Measurements from ENCODE around the gene CES4A.
"Not testable (repeated sequence)": the region's sequence is repeated elsewhere in the genome, so short reads cannot be mapped to it uniquely, and the experiment has no call there.

The CES4A gene

DNA sequence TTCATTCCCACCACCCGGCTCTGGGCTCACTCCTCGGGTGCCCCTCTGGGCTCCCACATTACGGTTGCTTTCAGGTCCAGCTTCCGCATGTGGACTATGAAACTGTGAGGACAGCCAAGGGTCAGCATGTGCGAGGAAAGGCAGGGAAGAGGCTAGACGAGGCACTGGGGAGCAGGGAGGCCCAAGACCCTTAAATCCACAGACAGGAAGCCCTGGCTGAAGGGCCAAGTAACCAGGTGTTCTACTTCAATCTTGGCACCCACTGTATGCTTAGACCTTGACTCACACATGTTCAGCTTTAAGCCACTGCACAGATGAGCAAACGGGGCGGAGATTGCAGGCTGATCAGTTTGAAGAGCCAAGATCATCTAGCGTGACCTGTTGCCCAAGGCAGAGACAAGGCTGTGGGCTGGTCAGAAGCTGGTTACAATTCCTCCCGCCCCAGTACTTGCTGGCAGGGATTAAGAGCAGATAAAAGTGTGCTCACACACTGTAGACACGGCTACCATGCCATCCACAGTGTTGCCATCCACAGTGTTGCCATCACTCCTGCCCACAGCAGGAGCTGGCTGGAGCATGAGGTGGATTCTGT is at the start of gene CES4A:
Gene CES4A, plus strand, starts transcription at position 393 of the 592 bp plus-strand sequence. Its CDS starts 184 bp downstream, at position 577.
- DNase-seq (ENCODE audit: low read depth in 2 of 2) = no peak

DNA sequence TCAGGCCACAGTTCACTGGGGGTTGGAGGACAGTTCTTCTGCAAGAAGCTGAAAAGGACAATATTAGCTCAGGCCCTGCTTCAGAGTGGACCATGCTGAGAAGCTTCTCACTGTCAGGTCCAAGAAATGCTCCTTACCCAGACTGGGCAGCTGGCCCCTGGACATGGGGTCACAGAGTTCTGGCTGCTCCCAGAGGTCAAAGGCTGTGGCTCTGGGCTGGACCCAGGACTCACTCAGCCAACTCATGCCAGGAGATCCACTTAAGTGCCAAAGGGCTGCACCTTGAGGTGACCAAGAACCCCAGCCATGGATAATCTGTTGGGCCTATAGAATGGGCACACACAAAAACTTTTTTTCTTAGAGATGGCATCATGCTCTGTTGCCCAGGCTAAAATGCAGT is 49.0 kb upstream of the CES4A start:
- DNase-seq (ENCODE audit: low read depth in 2 of 2) = no peak

DNA sequence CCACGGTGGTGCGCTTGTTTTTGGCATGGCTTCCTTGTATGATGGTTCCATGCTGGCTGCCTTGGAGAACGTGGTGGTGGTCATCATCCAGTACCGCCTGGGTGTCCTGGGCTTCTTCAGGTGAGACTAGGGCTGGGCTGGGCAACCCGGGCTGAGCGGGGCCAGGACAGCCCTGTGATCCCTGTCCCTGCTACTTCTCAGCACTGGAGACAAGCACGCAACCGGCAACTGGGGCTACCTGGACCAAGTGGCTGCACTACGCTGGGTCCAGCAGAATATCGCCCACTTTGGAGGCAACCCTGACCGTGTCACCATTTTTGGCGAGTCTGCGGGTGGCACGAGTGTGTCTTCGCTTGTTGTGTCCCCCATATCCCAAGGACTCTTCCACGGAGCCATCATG is 48.2 kb upstream of the CES4A start:
- no peak for DNase-seq (ENCODE audit: low read depth in 2 of 2)

DNA sequence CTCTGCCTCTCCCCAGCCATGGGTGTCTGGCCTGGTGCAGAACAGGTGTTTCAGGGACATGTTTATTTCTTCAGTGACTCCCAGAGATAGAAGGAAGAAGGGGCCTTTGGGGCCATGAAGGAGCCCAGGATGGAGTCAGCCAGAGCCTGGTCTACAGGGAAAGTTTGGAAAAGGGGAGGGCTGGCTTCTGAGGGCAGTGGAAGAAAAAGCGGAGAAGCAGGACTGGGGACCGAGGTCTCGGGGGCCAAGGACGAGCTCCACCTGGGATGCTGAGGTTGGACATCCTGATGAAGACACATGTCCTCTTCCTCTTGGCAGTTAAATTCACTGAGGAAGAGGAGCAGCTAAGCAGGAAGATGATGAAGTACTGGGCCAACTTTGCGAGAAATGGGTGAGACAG is 45.4 kb upstream of the CES4A start:
- no peak for DNase-seq (ENCODE audit: low read depth in 2 of 2)

DNA sequence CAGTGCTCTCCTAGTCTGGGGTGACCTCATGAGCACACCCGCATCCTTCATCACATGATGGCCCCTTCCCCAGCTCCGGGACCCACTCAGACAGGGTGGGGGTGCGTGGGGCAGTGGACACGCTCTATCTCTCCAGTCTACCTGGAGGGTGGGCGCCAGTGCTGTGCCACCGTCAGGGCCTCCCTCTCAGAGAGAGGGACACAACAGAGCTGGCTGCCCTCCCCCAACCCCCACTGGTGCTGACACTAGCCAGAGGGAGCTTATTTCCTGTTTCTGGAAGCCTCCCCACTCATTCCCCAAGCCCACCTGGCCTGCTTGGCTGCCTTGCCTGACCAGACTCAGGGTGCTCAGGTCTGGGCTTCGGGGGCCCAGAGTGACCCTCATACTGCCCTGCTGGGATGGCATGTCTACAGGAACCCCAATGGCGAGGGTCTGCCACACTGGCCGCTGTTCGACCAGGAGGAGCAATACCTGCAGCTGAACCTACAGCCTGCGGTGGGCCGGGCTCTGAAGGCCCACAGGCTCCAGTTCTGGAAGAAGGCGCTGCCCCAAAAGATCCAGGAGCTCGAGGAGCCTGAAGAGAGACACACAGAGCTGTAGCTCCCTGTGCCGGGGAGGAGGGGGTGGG is 44.8 kb upstream of the CES4A start:
- no peak for DNase-seq (ENCODE audit: low read depth in 2 of 2)

DNA sequence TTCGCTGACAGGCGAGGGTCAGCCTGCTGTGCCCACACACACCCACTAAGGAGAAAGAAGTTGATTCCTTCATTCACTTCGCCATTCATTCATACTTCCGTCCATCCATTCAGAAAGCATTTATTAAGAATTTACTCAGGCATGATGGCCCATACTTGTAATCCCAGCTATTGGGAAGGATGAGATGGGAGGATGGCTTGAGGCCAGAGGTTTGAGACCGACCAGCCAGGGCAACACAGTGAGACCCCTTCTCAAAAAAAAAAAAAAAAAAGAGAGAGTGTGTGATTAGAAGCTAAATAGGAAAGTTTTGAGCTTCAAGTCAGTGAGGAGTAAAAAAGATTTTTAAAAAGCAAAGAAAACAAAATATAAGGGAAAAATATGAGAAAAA is 44.3 kb upstream of the CES4A start:
- no peak for DNase-seq (ENCODE audit: low read depth in 2 of 2)

DNA sequence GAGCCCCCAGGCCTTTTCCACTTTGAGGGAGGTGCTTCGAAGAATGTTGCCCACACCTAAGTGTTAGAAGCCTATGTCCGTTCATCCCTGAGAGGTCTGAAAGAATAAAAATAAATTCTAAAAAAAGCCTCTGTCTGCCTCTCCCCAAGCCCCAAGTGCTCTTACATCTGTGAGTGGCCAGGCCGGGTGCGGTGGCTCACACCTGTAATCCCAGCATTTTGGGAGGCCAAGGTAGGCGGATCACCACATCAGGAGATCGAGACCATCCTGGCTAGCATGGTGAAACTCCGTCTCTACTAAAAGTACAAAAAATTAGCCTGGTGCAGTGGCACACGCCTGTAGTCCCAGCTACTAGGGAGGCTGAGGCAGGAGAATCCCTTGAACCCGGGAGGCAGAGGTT is 43.4 kb upstream of the CES4A start:
- not testable (repeated sequence) for DNase-seq (ENCODE audit: low read depth in 2 of 2)

DNA sequence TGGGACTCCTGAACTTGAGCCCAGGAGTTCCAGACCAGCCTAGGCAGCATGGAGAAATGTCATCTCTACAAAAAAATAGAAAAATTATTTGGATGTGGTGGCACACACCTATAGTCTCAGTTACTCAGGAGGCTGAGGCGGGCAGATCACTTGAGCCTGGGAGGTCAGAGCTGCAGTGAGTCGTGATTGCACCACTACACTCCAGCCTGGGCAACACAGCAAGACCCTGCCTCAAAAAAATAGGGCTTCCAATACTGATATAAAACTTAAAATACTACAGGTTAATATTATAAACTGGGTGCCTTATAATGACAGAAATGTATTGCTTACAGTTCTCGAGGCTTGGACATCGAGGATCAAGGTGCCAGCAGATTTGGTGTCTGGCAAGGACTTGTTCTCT is 42.5 kb upstream of the CES4A start:
- DNase-seq (ENCODE audit: low read depth in 2 of 2) = no peak

DNA sequence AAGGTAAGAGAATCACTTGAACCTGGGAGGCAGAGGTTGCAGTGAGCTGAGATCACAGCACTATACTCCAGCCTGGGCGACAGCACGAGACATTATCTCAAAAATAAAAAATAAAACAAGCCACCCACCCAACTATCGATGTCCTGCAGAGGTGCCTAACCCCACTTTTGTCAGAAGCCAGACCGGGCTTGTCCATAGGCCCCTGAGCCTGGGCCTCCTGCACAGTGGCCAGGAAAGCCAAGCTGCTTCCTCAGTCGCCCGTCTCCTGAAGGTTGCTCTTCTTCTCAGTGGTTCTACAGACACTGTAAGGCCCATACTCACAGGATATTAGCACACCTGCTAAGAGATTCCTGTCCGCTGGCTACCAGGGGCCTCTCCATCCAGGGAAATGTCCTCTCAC is 41.8 kb upstream of the CES4A start:
- no peak for DNase-seq (ENCODE audit: low read depth in 2 of 2)

DNA sequence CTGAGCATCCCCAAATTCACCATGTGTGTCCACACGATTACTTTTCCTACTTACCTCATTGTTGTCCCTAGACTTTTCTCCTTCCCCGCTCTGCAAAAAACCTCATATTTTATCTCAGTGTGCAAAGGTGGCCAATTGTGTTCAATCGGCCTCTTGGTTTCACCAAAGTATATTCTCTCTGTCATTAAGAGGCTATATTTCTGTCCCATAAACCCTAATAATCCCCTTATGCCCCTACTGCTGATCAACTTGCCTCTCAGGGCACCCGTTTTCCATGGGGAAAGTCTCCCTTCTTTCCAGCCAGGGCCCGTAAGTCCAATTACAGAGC is 41.5 kb upstream of the CES4A start:
- DNase-seq (ENCODE audit: low read depth in 2 of 2) = no peak

DNA sequence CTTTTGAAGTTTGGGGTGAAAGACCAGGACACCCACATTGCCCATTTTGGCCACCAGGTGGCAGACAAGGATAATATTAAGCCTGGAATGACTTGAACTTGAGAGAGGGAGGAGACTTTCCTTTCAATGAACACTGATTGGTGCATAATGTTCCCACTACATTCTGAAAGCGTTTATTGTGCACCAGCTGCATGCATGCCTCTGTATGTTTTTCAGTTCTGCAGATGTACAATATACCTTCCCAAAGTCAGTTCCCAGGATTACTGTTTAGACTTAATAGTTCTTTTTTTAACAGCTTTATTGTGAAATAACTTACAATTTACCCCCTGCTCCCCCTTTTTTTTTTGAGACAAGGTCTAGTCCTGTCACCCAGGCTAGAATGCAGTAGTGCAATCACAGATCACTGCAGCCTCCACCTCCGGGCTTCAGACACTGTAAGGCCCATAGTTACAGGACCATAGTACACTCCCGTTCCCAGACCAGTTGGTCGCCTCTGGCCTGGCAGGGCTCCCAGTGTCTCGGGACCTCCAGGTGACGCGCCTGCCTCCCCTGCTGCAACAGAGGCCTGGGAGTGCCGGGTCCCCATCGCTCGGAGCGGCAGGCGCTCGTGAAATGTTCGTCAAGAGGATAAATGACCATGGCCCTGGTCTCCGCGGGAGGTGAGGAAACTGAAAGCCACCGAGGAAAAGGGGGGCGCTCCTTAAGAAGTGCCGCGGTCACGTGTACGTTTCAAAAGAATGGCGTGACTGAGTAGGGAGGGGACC is 40.9 kb upstream of the CES4A start:
- DNase-seq (ENCODE audit: low read depth in 2 of 2) = peak; percentile 62 to 65

DNA sequence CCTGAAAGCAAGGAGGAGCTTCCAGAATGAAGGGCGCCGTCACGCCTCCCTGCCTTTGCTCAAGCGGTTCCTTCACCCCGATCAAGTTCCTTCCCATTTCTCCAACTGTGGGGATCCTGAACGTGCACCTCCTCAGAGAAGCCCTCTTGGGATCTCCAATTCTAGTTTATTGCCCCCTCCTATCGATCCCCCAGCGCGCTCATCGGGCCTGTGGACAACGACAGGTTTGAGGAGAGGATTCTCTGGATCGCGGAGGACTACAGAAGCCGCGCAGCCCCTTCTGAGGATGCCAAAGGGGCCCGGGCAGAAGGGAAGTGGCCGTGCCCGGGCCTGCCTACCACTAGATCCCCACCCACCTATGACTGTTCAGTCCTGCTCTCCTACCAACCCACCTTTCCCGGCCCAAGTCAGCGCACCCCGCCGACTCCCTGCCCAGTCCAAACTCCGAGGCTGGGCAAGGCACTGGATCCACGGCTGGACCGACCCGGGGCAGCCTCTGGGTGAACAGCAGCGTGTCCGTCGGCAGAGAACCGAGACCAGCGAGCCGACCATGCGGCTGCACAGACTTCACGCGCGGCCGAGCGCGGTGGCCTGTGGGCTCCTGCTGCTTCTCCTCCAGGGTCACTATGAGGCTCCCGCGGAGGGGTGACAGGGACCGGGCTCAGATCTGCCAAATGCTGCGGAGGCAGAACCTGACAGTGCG is 40.1 kb upstream of the CES4A start:
- no peak for DNase-seq (ENCODE audit: low read depth in 2 of 2)

DNA sequence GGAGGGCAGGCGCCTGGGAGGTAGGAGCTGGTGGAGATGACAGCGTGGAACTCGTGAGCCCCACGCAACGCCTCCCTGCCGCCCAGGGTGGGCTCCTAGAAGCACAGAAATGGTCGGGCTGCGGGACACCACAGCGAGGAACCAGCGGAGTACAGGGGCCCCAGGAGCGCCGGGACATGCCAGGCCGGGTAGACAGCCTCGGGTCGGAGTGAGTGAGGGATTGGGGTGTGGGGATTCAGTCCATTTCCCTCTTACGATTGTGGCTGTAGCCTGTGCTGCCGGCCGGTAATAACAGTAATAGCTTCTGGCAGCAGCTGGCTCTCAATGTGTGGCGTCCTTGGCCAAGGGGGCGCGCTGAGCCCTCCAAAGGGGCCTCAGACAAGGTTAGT is 39.6 kb upstream of the CES4A start:
- no peak for DNase-seq (ENCODE audit: low read depth in 2 of 2)

DNA sequence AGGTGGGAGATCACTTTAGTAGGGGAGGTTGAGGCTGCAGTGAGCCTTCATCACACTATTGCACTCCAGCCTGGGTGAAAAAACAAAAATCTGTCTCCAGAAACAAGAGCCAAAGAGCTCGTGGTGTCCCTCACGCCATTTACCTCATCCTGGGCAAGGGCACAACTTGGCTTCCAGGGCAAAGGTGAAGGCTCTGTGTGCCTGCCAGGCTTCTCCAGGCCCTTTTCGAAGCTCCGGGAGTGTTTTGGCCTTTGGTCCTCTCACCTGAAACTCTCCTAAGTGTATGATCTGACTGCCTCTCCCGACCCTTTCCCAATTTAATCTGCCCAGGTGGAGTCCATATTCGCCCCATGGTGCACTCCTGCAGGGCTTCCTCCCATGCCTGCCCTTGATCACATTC is 38.9 kb upstream of the CES4A start:
- no peak for DNase-seq (ENCODE audit: low read depth in 2 of 2)

DNA sequence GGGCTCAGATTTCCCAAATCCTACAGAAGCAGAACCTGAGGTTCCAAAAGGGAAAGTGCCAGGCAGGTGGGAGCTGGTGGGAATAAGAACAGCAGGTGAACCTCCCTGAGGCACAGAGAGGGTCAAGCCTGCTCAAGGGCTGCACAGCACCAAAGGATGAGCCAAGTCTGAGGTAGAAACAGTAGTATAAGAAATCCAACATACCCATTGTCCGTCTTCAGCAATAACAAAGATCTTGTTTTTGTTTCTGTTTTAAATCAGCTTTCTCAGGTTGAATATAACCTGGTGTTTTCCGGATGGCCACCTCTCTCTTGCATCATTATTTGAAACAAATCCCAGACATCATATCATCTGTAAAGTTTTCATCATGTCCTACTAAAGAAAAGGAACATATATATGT is 38.0 kb upstream of the CES4A start:
- DNase-seq (ENCODE audit: low read depth in 2 of 2) = no peak

DNA sequence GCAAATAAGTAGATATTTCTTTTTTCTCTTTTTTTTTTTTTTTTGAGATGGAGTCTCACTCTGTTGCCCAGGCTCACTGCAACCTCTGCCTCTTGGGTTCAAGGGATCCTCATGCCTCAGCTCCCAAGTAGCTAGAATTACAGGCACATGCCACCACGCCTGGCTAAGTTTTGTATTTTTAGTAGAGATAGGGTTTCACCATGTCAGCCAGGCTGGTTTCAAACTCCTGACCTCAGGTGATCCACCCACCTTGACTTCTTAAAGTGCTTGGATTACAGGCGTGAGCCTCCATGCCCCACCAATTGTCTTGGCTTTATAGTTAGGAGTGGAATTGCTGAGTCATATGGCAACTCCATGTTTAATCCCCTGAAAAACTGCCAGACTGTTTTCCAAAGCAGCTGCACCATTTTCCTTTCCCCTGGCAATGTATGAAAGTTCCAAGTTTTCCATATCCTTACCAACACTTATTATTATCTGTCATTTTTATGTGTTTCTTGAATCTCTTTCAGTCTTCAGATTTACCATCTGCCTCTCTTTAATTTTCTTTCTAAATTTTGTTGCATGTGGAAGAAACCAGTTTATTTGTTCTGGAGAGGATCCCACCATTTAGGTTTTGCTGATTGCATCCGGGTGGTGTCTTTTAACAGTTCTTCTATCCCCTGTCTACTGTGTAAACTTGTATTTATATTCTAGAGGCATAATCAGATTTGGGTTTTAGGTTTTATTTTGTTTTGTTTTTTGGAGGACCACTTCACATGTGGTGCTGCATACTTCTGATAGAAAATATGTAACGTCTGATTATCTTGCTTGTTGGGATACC is 37.2 kb upstream of the CES4A start:
- no peak for DNase-seq (ENCODE audit: low read depth in 2 of 2)

DNA sequence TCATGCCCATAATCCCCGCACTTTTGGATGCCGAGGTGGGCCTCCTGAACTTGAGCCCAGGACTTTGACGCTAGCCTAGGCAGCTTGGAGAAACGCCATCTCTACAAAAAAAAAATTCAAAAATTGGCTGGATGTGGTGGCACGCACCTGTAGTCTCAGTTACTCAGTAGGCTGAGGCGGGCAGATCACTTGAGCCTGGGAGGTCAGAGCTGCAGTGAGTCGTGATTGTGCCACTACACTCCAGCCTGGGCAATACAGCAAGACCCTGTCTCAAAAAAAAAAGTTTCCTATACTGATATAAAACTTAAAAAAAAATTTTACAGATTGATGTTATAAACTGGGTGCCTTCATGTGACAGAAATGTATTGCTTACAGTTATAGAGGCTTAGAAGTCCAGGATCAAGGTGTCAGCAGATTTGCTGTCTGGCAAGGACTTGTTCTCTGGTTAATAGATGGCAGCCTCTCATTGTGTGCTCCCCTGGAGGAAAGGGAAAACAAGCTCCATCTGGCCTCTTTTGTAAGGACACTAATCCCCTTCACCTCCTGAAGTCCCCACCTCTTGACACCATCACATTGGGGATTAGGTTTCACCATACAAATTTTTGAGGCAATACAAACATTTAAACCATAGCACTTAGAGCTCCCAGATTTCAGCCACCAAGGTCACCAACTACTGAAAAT is 35.8 kb upstream of the CES4A start:
- no peak for DNase-seq (ENCODE audit: low read depth in 2 of 2)

DNA sequence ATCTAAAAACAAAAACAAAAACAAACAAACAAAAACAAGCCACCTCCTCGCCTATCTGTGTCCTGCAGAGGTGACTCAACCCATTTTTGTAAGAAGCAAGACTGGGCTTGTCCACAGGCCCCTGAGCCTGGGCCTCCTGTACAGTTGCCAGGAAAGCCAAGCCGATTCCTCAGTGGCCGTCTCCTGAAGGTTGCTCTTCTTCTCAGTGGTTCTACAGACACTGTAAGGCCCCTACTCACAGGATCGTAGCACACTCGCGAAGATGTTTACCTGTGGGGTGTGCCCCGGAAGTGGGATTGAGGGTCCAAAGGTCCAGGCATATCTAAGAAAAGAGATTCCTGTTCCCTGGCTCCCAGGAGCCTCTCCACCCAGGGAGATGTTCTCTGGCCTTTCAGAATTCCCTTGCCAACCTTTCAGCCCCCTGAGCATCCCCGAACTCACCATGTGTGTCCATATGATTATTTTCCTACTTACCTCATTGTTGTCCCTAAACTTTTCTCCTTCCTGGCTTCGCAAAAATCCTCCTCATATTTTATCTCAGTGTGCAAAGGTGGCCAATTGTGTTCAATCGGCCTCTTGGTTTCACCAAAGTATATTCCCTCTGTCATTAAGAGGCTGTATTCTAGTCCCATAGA is 34.8 kb upstream of the CES4A start:
- DNase-seq (ENCODE audit: low read depth in 2 of 2) = no peak

DNA sequence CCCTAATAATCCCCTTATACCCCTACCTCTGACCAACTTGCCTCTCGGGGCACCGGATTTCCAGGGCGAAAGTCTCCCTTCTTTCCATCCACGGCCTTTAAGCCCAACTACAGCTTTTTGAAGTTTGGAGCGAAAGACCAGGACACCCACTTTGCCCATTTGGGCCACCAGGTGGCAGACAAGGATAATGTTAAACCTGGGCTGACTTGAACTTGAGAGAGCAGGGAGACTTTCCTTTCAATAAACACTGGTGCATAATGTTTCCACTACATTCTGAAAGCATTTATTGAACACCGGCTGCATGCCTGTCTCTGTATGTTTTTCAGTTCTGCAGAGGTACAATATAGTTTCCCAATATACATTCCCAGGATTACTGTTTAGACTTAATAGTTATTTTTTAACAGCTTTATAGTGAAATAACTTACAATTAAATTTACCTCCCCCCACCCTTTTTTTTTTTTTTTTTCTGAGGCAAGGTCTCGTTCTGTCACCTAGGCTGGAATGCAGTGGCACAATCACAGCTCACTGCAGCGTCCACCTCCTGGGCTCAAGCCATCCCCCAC is 34.2 kb upstream of the CES4A start:
- DNase-seq (ENCODE audit: low read depth in 2 of 2) = peak; percentile 49 to 61

DNA sequence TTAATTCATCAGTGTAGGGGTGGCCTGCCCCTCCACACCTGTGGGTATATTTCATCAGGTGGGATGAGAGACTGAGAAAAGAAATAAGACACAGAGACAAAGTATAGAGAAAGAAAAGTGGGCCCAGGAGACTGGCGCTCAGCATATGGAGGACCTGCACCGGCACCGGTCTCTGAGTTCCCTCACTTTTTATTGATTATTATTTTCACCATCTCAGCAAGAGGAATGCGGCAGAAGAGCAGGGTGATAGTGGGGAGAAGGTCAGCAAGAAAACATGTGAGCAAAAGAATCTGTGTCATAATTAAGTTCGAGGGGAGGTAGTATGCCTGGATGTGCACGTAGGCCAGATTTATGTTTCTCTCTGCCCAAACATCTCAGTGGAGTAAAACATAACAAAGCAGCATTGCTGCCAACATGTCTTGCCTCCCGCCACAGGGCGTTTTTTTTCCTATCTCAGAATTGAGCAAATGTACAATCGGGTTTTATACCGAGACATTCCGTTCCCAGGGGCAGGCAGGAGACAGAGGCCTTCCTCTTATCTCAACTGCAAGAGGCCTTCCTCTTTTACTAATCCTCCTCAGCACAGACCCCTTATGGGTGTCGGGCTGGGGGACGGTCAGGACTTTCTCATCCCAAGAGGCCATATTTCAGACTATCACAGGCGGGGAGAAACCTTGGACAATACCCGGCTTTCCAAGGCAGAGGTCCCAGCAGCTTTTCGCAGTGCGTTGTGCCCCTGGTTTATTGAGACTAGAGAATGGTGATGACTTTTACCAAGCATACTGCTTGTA is 32.8 kb upstream of the CES4A start:
- not testable (repeated sequence) for DNase-seq (ENCODE audit: low read depth in 2 of 2)
